Gastrocnemius medialis (tissue), 4 donors: ENCODE measurements around the gene CLUH.

Experiments used
- POLR2A ChIP-seq, 2 donors: fragments of 450-650 bp; IDR thresholded peaks; one replicate each; pipeline ENCODE4 v1.6.1; 2017; ENCODE audit warnings: antibody characterized with exemption in 2 of 2, mild to moderate bottlenecking in 2 of 2, moderate library complexity in 2 of 2
- TF ChIP-seq, protein P1 (sequence below), 5 experiments: fragments of 450-650 bp in 3 of 5; fragments of 200-600 bp in 2 of 5; sonication (generic) in 2 of 5; IDR thresholded peaks in 4 of 5; conservative IDR thresholded peaks in 1 of 5; 1 replicate in 4 of 5; 2 replicates in 1 of 5; pipeline ENCODE4 v1.5.1; 2016 to 2019; ENCODE audit warnings: antibody characterized with exemption in 5 of 5, mild to moderate bottlenecking in 3 of 5, moderate library complexity in 3 of 5

DNA sequence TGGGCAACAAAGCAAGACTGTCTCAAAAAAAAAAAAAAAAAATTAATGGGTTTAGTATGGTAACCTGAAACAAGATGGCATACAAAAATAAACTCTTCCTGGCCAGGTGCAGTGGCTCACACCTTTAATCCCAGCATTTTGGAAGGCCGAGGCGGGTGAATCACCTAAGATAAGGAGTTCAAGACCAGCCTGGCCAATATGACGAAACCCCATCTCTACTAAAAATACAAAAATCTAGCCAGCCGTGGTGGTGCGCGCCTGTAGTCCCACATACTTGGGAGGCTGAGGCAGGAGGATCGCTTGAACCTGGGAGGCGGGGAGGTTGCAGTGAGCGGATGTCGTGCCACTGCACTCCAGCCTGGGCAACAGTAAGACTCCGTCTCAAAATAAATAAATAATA is 62.4 kb downstream of the CLUH start:
- TF ChIP-seq, protein P1, sequence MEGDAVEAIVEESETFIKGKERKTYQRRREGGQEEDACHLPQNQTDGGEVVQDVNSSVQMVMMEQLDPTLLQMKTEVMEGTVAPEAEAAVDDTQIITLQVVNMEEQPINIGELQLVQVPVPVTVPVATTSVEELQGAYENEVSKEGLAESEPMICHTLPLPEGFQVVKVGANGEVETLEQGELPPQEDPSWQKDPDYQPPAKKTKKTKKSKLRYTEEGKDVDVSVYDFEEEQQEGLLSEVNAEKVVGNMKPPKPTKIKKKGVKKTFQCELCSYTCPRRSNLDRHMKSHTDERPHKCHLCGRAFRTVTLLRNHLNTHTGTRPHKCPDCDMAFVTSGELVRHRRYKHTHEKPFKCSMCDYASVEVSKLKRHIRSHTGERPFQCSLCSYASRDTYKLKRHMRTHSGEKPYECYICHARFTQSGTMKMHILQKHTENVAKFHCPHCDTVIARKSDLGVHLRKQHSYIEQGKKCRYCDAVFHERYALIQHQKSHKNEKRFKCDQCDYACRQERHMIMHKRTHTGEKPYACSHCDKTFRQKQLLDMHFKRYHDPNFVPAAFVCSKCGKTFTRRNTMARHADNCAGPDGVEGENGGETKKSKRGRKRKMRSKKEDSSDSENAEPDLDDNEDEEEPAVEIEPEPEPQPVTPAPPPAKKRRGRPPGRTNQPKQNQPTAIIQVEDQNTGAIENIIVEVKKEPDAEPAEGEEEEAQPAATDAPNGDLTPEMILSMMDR (IDR thresholded peaks at IDR 0.05 in 4 of 5, conservative IDR thresholded peaks at IDR 0.05 in 1 of 5): no peak
- no peak for TF ChIP-seq POLR2A (IDR thresholded peaks at IDR 0.05)
